CD8-positive, alpha-beta memory T cell (primary cell): ENCODE data around the gene SOHLH1. TPM values are rescaled to one million over a fixed set of nuclear protein-coding genes. Genes with fewer than 3 reads are reported as not detected.

Source experiments
- CTCF ChIA-PET: fragments of 350-600 bp; sonication (Branson Sonifier 250); formaldehyde crosslinking; loops from one replicate; lab custom pipeline; 2021; ENCODE audit warnings: antibody characterized with exemption; lab: Charles Lee
- POLR2A ChIA-PET: fragments of 350-600 bp; sonication (Branson Sonifier 250); formaldehyde crosslinking; loops from one replicate; lab custom pipeline; 2021; ENCODE audit warnings: antibody characterized with exemption; lab: Charles Lee
- DNase-seq, 5 donors: peaks; one replicate each; pipeline versions ENCODE4 v3.0.0 to v3.0.0-alpha.2; 2020 to 2022; ENCODE audit warnings: mixed read lengths in 1 of 5
- H3K27ac ChIP-seq: one replicate; pipeline ENCODE4 v1.7.0; 2013; ENCODE audit warnings: low read depth, mild to moderate bottlenecking, low read length, moderate library complexity
- H3K27me3 ChIP-seq: 2 replicates; pipeline ENCODE4 v1.7.0; 2013; ENCODE audit warnings: low read length, mild to moderate bottlenecking; ENCODE audit not compliant: insufficient read depth, poor library complexity, severe bottlenecking
- H3K36me3 ChIP-seq: 2 replicates; pipeline ENCODE4 v1.7.0; 2013; ENCODE audit warnings: mild to moderate bottlenecking, low read length, moderate library complexity; ENCODE audit not compliant: insufficient read depth
- H3K4me1 ChIP-seq: 2 replicates; pipeline ENCODE4 v1.7.0; 2013; ENCODE audit warnings: mild to moderate bottlenecking, low read length, moderate library complexity; ENCODE audit not compliant: insufficient read depth
- H3K4me3 ChIP-seq: 2 replicates; pipeline ENCODE4 v1.7.0; 2013; ENCODE audit warnings: mild to moderate bottlenecking, low read length
- H3K9me3 ChIP-seq: 2 replicates; pipeline ENCODE4 v1.7.0; 2013; ENCODE audit warnings: mild to moderate bottlenecking, low read length
- H3K27ac Mint-ChIP-seq, 8 donors: one replicate each; pipeline ENCODE4 v1.8.0; 2020 to 2021; ENCODE audit warnings: mixed read lengths in 8 of 8, mild to moderate bottlenecking in 6 of 8, inconsistent platforms in 3 of 8, moderate library complexity in 3 of 8
- H3K27me3 Mint-ChIP-seq, 2 donors: one replicate each; pipeline ENCODE4 v1.8.0; 2020 to 2021; ENCODE audit warnings: mixed read lengths in 2 of 2, mild to moderate bottlenecking in 1 of 2, moderate library complexity in 1 of 2
- H3K36me3 Mint-ChIP-seq, 3 donors: one replicate each; pipeline ENCODE4 v1.8.0; 2020 to 2021; ENCODE audit warnings: mixed read lengths in 3 of 3, inconsistent platforms in 1 of 3, mild to moderate bottlenecking in 1 of 3
- H3K4me1 Mint-ChIP-seq, 3 donors: one replicate each; pipeline ENCODE4 v1.8.0; 2020 to 2021; ENCODE audit warnings: mixed read lengths in 3 of 3, inconsistent platforms in 1 of 3, mild to moderate bottlenecking in 1 of 3
- H3K4me3 Mint-ChIP-seq, 7 donors: one replicate each; pipeline ENCODE4 v1.8.0; 2020 to 2021; ENCODE audit warnings: mixed read lengths in 7 of 7, mild to moderate bottlenecking in 6 of 7, moderate library complexity in 4 of 7, inconsistent platforms in 2 of 7
- H3K9me3 Mint-ChIP-seq, 5 donors: one replicate each; pipeline ENCODE4 v1.8.0; 2020 to 2022; ENCODE audit warnings: mixed read lengths in 5 of 5, mild to moderate bottlenecking in 3 of 5, moderate library complexity in 2 of 5, inconsistent platforms in 1 of 5
- polyA plus RNA-seq: library from polyadenylated mRNA; unstranded; fragments of 300-500 nt; fragmentation: Illumina TruSeq; gene quantifications from one replicate; pipeline ENCODE4 v1.2.3, GENCODE V29; 2021
- total RNA-seq, 2 experiments: library from RNA; stranded (reverse); gene quantifications; one replicate each; pipeline ENCODE4 v1.2.3, GENCODE V29; 2021

The SOHLH1 gene
- total and polyA plus RNA-seq, 3 experiments from 2014 or later = not detected

GRCh38 chr9:135687216-135687615 is 12.1 kb downstream of the SOHLH1 start:
- Histone ChIP-seq H3K9me3 (no peaks in the 10 kb centered on the region), H3K36me3 (no peaks in the 10 kb centered on the region), H3K27me3 (peaks cover 3% of the 10 kb centered on the region), H3K4me3 (no peak overlapping the region), H3K27ac (no peak overlapping the region), H3K4me1 (no peaks in the 10 kb centered on the region)
- ChIA-PET POLR2A (no interaction called here), CTCF (no interaction called here)
- H3K36me3 Mint-ChIP-seq = no peaks in the 10 kb centered on the region
- H3K27me3 Mint-ChIP-seq = peaks cover 6 to 11% of the 10 kb centered on the region in 2 donors
- DNase-seq = no peak
- no peak overlapping the region for H3K27ac Mint-ChIP-seq
- no peaks in the 10 kb centered on the region for H3K4me1 Mint-ChIP-seq
- no peaks in the 10 kb centered on the region for H3K9me3 Mint-ChIP-seq
- no peak overlapping the region for H3K4me3 Mint-ChIP-seq

- H3K27me3 Mint-ChIP-seq = peaks cover 3 to 5% of the 10 kb centered on the region in 2 donors
- no peaks in the 10 kb centered on the region for H3K9me3 Mint-ChIP-seq
- no peak for DNase-seq
- Histone ChIP-seq H3K36me3 (no peaks in the 10 kb centered on the region), H3K27ac (no peak overlapping the region), H3K9me3 (no peaks in the 10 kb centered on the region), H3K27me3 (peaks cover 3% of the 10 kb centered on the region), H3K4me3 (no peak overlapping the region), H3K4me1 (no peaks in the 10 kb centered on the region)
- no peak overlapping the region for H3K4me3 Mint-ChIP-seq
- H3K27ac Mint-ChIP-seq = no peak overlapping the region
- H3K4me1 Mint-ChIP-seq = no peaks in the 10 kb centered on the region
- POLR2A ChIA-PET = no interaction called here
- no peaks in the 10 kb centered on the region for H3K36me3 Mint-ChIP-seq
- CTCF ChIA-PET = no interaction called here
These were observed 14.6 kb downstream of the SOHLH1 start for GRCh38 chr9:135684691-135685090.

DNA sequence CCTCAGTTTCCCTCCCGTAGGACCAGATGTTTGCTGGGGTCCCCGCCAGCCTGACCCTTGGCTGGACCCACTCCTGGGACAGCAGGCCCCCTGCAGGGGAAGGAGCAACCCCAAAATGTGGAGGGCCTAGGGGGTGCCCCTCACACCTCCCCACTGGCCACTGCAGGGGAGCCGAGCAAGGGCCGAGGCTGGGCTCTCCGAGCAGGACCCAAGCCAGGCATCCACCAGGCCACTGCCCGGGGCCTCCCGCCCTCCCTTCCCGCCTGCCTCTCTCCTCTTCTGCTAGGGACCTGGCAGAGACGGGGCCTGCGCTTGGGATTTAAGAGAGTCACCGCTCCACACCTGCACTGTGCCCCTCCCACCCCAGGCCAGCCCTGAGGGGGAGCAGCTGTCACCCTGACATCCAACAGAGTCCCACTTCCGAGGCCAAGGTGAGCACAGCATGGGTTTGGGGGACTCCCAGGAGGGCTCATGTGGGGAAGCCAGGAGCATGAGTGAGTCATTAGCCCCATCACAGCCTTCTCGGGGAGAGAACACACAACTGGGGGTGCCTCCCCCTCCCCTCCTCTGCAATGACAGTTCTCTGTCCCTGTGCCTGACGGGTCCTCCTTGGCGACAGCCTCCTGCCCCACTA is 15.8 kb downstream of the SOHLH1 start:
- POLR2A ChIA-PET = no interaction called here
- H3K4me1 Mint-ChIP-seq = no peaks in the 10 kb centered on the region
- no peaks in the 10 kb centered on the region for H3K36me3 ChIP-seq
- no peak overlapping the region for H3K27ac ChIP-seq
- H3K27ac Mint-ChIP-seq = no peak overlapping the region
- H3K27me3 ChIP-seq = peaks cover 3% of the 10 kb centered on the region
- H3K4me3 ChIP-seq = no peak overlapping the region
- no peak overlapping the region for H3K4me3 Mint-ChIP-seq
- CTCF ChIA-PET = no interaction called here
- no peaks in the 10 kb centered on the region for H3K9me3 ChIP-seq
- no peaks in the 10 kb centered on the region for H3K9me3 Mint-ChIP-seq
- no peak for DNase-seq
- H3K36me3 Mint-ChIP-seq = no peaks in the 10 kb centered on the region
- H3K4me1 ChIP-seq = no peaks in the 10 kb centered on the region
- peaks cover 3 to 4% of the 10 kb centered on the region in 2 donors for H3K27me3 Mint-ChIP-seq

GRCh38 chr9:135681161-135681560 is 18.1 kb downstream of the SOHLH1 start:
- no peak overlapping the region for H3K27ac ChIP-seq
- no peak overlapping the region for H3K4me3 ChIP-seq
- no peak for DNase-seq
- no peaks in the 10 kb centered on the region for H3K4me1 Mint-ChIP-seq
- H3K27ac Mint-ChIP-seq = no peak overlapping the region
- H3K27me3 ChIP-seq = peaks cover 3% of the 10 kb centered on the region
- peaks cover 3 to 4% of the 10 kb centered on the region in 2 donors for H3K27me3 Mint-ChIP-seq
- ChIA-PET POLR2A (no interaction called here), CTCF (no interaction called here)
- no peak overlapping the region for H3K4me3 Mint-ChIP-seq
- no peaks in the 10 kb centered on the region for H3K36me3 Mint-ChIP-seq
- H3K9me3 Mint-ChIP-seq = no peaks in the 10 kb centered on the region
- no peaks in the 10 kb centered on the region for H3K9me3 ChIP-seq
- H3K36me3 ChIP-seq = no peaks in the 10 kb centered on the region
- no peaks in the 10 kb centered on the region for H3K4me1 ChIP-seq

DNA sequence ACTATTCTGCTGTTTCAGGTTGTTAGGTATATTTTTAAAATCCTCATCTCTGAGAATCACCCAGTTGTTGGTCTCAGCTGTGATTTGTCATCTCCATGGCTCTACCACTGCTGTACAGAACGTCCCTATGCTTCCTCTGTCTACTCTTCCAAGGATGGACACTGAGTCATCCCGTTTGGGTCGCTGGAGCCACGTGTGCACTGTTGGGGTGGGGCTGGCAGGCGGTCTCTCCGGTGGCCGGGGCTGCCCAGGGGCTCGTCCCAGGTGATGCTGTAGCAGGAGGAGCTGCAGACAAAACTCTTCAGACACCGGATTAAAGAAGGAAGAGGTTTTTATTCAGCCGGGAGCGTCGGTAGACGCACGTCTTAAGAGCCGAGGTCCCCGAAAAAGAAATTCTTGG is 19.2 kb downstream of the SOHLH1 start:
- no peak overlapping the region for H3K27ac Mint-ChIP-seq
- H3K36me3 Mint-ChIP-seq = no peaks in the 10 kb centered on the region
- Histone ChIP-seq H3K36me3 (no peaks in the 10 kb centered on the region), H3K4me3 (no peak overlapping the region), H3K9me3 (no peaks in the 10 kb centered on the region), H3K27me3 (peaks cover 3% of the 10 kb centered on the region), H3K27ac (no peak overlapping the region), H3K4me1 (no peaks in the 10 kb centered on the region)
- POLR2A ChIA-PET = no interaction called here
- no peaks in the 10 kb centered on the region for H3K9me3 Mint-ChIP-seq
- CTCF ChIA-PET = no interaction called here
- DNase-seq = no peak
- H3K4me3 Mint-ChIP-seq = no peak overlapping the region
- no peaks in the 10 kb centered on the region for H3K4me1 Mint-ChIP-seq
- peaks cover 3 to 4% of the 10 kb centered on the region in 2 donors for H3K27me3 Mint-ChIP-seq

DNA sequence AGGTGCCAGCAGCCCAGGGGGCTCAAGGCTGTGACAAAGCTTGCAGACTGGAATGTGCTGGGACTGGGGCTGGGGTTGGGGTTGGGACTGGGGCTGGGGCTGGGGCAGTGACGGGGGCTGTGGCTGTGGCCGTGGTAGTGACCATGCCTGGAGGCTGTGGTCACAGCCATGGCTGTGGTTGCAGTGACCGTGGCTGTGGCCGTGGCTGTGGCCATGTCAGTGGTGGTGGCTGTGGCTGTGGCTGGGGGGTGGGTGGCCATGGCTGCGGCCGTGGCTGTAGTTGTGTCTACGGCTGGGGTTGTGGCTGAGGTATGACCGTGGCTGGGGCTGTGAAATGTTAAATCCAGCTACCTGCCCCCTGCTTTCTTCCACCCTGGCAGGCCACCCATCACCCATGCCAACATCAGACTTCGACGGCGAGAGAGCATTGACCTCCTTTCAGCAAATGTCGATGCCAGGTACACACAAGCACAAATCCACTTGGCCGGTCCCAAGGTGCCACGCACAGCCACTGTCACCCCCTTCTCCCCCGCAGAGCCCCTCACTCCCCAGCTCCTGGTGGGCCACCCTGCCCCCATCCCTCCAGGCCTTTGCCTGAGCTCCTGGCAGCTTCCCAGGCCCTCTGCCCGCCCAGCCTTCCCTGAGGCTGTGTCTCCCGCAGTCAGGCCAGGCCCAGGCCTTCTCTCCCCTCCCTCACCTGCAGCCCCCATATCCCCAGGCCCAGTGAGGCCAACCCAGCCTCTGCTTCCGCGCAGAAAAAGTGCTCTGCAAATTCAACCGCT is 20.9 kb downstream of the SOHLH1 start:
- Histone ChIP-seq H3K4me1 (no peaks in the 10 kb centered on the region), H3K27me3 (no peaks in the 10 kb centered on the region), H3K9me3 (no peaks in the 10 kb centered on the region), H3K4me3 (no peak overlapping the region), H3K36me3 (no peaks in the 10 kb centered on the region), H3K27ac (no peak overlapping the region)
- H3K4me3 Mint-ChIP-seq = no peak overlapping the region
- peaks cover 3 to 4% of the 10 kb centered on the region in 2 donors for H3K27me3 Mint-ChIP-seq
- ChIA-PET CTCF (no interaction called here), POLR2A (no interaction called here)
- no peaks in the 10 kb centered on the region for H3K4me1 Mint-ChIP-seq
- H3K9me3 Mint-ChIP-seq = no peaks in the 10 kb centered on the region
- no peak for DNase-seq
- no peaks in the 10 kb centered on the region for H3K36me3 Mint-ChIP-seq
- no peak overlapping the region for H3K27ac Mint-ChIP-seq

- ChIA-PET POLR2A (no interaction called here), CTCF (no interaction called here)
- Histone ChIP-seq H3K27me3 (no peaks in the 10 kb centered on the region), H3K4me1 (no peaks in the 10 kb centered on the region), H3K27ac (no peak overlapping the region), H3K4me3 (no peak overlapping the region), H3K9me3 (no peaks in the 10 kb centered on the region), H3K36me3 (no peaks in the 10 kb centered on the region)
- Mint-ChIP-seq H3K36me3 (no peaks in the 10 kb centered on the region), H3K9me3 (no peaks in the 10 kb centered on the region), H3K4me1 (no peaks in the 10 kb centered on the region), H3K27ac (no peak overlapping the region), H3K27me3 (peaks cover 0 to 4% of the 10 kb centered on the region in 2 donors), H3K4me3 (no peak overlapping the region)
- DNase-seq = no peak
These were observed 21.6 kb downstream of the SOHLH1 start for GRCh38 chr9:135677641-135678168.

GRCh38 chr9:135676891-135677290 is 22.4 kb downstream of the SOHLH1 start:
- no peaks in the 10 kb centered on the region for H3K36me3 Mint-ChIP-seq
- H3K9me3 Mint-ChIP-seq = no peaks in the 10 kb centered on the region
- H3K27ac Mint-ChIP-seq = no peak overlapping the region
- no peak overlapping the region for H3K4me3 Mint-ChIP-seq
- Histone ChIP-seq H3K27me3 (no peaks in the 10 kb centered on the region), H3K9me3 (no peaks in the 10 kb centered on the region), H3K36me3 (no peaks in the 10 kb centered on the region), H3K4me1 (no peaks in the 10 kb centered on the region), H3K4me3 (no peak overlapping the region), H3K27ac (no peak overlapping the region)
- H3K27me3 Mint-ChIP-seq = peaks cover 4% of the 10 kb centered on the region in 2 donors
- ChIA-PET CTCF (no interaction called here), POLR2A (no interaction called here)
- DNase-seq = no peak
- H3K4me1 Mint-ChIP-seq = no peaks in the 10 kb centered on the region
